ENCODE measurements around the gene ZNF669. TPM values are rescaled to one million over a fixed set of nuclear protein-coding genes. Genes with fewer than 3 reads are reported as not detected.

The ZNF669 gene
- total RNA-seq, 1 donor from 2014 or later: 11.3 TPM

- no peak for DNase-seq (ENCODE audit: low read depth)
- H3K4me3 ChIP-seq (ENCODE audit: low read depth, low read length): no peak overlapping the region
- TF ChIP-seq CTCF (conservative IDR thresholded peaks at IDR 0.05; ENCODE audit: low read depth, low read length): no peak
Measured at GRCh38 chr1:247107694-247108093, 3.5 kb upstream of the ZNF669 start.

- no peak for DNase-seq (ENCODE audit: low read depth)
- no peak for TF ChIP-seq CTCF (conservative IDR thresholded peaks at IDR 0.05; ENCODE audit: low read depth, low read length)
- H3K4me3 ChIP-seq (ENCODE audit: low read depth, low read length): no peak overlapping the region
Measured at GRCh38 chr1:247105966-247106365, 1.8 kb upstream of the ZNF669 start.

- no peak overlapping the region for H3K4me3 ChIP-seq (ENCODE audit: low read depth, low read length)
- no peak for TF ChIP-seq CTCF (conservative IDR thresholded peaks at IDR 0.05; ENCODE audit: low read depth, low read length)
- DNase-seq (ENCODE audit: low read depth): no peak
Measured at GRCh38 chr1:247104965-247105364, 809 bp upstream of the ZNF669 start.

- no peak for TF ChIP-seq CTCF (conservative IDR thresholded peaks at IDR 0.05; ENCODE audit: low read depth, low read length)
- H3K4me3 ChIP-seq (ENCODE audit: low read depth, low read length): no peak overlapping the region
- DNase-seq (ENCODE audit: low read depth): no peak
Measured at GRCh38 chr1:247102381-247102780, 1.8 kb downstream of the ZNF669 start.

- DNase-seq (ENCODE audit: low read depth): no peak
- no peak for TF ChIP-seq CTCF (conservative IDR thresholded peaks at IDR 0.05; ENCODE audit: low read depth, low read length)
- H3K4me3 ChIP-seq (ENCODE audit: low read depth, low read length): no peak overlapping the region
Measured at GRCh38 chr1:247100676-247101279, 3.4 kb downstream of the ZNF669 start.

GRCh38 chr1:247096958-247097357 is 7.2 kb downstream of the ZNF669 start:
- no peak for TF ChIP-seq CTCF (conservative IDR thresholded peaks at IDR 0.05; ENCODE audit: low read depth, low read length)
- DNase-seq (ENCODE audit: low read depth): no peak

GRCh38 chr1:247096544-247096943 is 7.6 kb downstream of the ZNF669 start:
- DNase-seq (ENCODE audit: low read depth): no peak
- TF ChIP-seq CTCF (conservative IDR thresholded peaks at IDR 0.05; ENCODE audit: low read depth, low read length): no peak
- no peak overlapping the region for H3K4me3 ChIP-seq (ENCODE audit: low read depth, low read length)

More at GRCh38 chr1:247096958-247097357, 7.2 kb downstream of the ZNF669 start:
- H3K4me3 ChIP-seq (ENCODE audit: low read depth, low read length): no peak overlapping the region
